OCI-LY7 (cell line): Measurements from ENCODE around the gene SENP6.
"Not testable (repeated sequence)": the region's sequence is repeated elsewhere in the genome, so short reads cannot be mapped to it uniquely, and the experiment has no call there.

ENCODE experiments used
- CTCF ChIP-seq: fragments of 200-600 bp; sonication (generic); conservative IDR thresholded peaks from 2 replicates; pipeline ENCODE4 v1.5.1; 2014; ENCODE audit warnings: mild to moderate bottlenecking, antibody characterized with exemption, low read length, moderate library complexity, mixed read lengths
- EZH2phosphoT487 ChIP-seq: fragments of 200-600 bp; sonication (generic); IDR thresholded peaks from 2 replicates; pipeline ENCODE4 v1.6.1; 2018; ENCODE audit warnings: low read depth, borderline replicate concordance, mild to moderate bottlenecking, mixed run types, antibody characterized with exemption, low read length, moderate library complexity, mixed read lengths

- TF ChIP-seq CTCF, EZH2phosphoT487: not testable (repeated sequence)
Observed at GRCh38 chr6:75584552-75584951, 17.1 kb upstream of the SENP6 start.
